C4-2B (cell line): ENCODE measurements around the gene TSG101.

ENCODE experiments used
- CTCF ChIP-seq: fragments of 450-650 bp; conservative IDR thresholded peaks from 2 replicates; pipeline ENCODE4 v1.5.1; 2017; ENCODE audit warnings: mild to moderate bottlenecking
- ZFX ChIP-seq: fragments of 450-650 bp; IDR thresholded peaks from 2 replicates; pipeline ENCODE4 v1.6.1; 2017

- peak; percentile 74 for TF ChIP-seq CTCF
- TF ChIP-seq ZFX, result no peak
Observed at GRCh38 chr11:18540207-18541009, 13.7 kb upstream of the TSG101 start.
